Amniotic epithelial cell (primary cell): ENCODE measurements around the gene BCKDK.
"Not testable (repeated sequence)": the region's sequence is repeated elsewhere in the genome, so short reads cannot be mapped to it uniquely, and the experiment has no call there.

Experiments
- DNase-seq: peaks from one replicate; pipeline ENCODE4 v3.0.0-alpha.2; 2010; ENCODE audit warnings: low read depth

BCKDK gene

DNA sequence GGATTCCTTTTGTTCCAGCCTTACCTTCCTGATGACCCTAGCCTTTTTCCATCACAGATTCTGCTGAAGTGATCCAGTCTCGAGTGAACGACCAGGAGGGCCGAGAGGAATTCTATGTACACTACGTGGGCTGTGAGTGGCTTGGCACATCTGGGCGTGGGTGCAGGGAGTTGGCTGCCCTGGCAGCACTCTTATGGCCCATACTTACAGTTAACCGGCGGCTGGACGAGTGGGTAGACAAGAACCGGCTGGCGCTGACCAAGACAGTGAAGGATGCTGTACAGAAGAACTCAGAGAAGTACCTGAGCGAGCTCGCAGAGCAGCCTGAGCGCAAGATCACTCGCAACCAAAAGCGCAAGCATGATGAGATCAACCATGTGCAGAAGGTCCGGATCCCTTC lies 11.9 kb downstream of the BCKDK start:
- DNase-seq = no peak

DNA sequence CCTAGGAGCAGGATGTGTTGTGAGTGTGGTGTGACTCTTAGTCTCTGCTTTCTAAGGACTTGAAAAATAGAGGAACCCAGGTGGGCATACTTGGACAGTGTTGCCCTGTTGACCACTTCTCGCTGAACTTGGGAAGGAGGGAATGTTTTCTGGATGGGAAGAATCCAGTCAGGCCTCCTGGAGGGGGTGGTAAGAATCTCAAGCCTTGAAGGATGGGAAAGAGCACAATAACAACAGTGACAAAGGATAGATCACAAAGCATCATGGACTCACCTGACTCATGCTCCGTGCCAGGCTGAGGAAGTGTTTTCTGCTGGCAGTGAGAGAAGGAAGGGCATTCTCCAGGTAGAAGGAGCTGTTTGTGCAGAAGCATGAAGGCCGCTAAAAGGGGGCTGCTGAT lies 17.7 kb downstream of the BCKDK start:
- no peak for DNase-seq

DNA sequence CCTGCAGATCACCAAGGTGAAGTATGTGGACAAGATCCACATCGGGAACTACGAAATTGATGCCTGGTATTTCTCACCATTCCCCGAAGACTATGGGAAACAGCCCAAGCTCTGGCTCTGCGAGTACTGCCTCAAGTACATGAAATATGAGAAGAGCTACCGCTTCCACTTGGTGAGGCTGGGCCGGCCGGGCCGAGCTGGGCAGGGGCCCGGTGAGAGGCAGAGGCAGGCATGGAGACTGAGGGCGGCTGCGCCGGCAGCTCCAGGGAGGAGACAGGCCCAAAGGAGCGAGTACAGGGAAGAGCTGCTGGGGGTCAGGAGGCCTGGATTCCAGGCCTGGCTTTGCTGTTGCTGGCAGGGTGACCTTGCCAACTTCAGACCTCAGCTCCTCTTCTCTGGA lies 19.0 kb downstream of the BCKDK start:
- DNase-seq = no peak

DNA sequence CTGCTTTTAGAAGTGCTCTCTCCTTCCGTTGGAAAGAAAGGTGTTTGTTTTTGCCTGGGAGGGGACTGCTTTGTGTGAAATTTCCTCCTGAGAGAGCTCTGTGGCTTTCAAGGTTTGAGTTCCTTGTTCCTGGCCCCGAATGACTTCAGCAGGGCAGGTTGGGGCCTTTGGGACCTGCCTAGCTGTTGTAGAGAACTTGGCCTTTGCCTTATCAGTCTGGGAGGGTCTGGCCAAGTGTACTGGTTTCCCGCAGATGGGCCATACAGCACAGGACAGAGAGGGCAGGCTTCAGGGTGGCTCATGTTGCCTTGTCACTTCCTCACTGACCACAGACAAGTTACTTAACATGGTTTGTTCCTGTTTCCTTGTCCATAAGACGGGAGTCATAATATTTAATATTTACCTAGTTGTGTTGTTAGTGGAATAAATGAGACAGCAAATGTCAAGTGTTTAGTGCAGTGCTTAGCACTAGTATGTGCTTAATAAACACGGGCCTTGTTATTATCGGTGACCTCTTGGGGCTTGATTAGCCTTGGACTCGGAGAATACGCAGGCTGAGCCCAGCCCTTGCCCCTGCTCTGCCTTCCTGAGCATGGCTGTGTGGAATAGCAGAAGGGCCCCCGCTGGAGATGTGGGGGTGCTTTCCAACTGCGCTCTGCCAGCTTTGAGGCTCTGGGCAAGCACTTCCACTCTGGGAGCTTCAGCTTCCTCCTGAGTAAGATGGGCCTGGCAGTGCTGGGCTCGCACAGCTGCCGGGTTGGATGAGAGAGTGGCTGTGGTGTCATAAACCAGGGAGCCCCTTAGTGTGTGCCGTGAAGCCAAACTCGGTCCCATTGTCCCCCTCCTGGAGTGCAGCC lies 20.8 kb downstream of the BCKDK start:
- no peak for DNase-seq

DNA sequence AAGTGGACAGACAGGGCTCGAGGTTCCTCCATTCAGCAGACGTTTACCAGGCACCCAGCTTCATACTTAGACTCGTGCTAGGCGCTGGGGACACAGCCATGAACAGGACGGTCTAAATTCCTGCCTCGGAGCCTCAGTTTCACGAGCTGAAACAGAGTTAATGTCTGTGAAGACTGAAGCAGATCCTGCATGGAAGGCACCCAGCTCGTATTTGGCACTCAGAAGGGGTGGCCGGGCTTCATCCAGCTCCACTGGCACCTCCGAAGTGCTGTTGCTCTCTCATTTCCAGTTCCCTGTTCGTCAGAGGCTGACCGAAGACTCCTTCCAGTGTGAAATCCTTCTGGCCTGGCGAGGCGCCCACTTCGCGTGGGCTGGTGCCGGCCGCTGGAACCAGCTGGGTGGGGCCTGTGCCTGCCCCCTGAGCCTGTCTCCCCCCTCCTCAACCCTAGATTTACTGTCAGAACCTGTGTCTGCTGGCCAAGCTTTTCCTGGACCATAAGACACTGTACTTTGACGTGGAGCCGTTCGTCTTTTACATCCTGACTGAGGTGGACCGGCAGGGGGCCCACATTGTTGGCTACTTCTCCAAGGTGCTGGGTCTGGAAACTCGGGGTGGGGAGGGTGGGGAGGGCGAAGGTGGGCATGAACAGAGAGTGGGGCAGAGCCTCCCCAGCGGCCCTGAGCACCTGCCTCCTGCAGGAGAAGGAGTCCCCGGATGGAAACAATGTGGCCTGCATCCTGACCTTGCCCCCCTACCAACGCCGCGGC lies 21.6 kb downstream of the BCKDK start:
- DNase-seq = peak; percentile 37

DNA sequence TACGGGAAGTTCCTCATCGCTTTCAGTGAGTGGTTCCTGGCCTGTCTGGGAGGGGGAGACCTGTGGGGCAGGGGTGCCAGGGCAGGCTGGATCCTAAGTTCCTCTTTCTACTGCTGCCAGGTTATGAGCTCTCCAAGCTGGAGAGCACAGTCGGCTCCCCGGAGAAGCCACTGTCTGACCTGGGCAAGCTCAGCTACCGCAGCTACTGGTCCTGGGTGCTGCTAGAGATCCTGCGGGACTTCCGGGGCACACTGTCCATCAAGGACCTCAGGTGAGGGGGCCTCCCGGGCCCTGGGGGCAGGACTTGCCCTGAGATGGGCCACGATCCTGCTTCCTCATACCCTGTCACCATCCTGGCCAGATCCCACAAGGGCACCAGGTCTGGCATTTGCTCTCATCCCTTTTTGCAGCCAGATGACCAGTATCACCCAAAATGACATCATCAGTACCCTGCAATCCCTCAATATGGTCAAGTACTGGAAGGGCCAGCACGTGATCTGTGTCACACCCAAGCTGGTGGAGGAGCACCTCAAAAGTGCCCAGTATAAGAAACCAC lies 22.2 kb downstream of the BCKDK start:
- DNase-seq = no peak

DNA sequence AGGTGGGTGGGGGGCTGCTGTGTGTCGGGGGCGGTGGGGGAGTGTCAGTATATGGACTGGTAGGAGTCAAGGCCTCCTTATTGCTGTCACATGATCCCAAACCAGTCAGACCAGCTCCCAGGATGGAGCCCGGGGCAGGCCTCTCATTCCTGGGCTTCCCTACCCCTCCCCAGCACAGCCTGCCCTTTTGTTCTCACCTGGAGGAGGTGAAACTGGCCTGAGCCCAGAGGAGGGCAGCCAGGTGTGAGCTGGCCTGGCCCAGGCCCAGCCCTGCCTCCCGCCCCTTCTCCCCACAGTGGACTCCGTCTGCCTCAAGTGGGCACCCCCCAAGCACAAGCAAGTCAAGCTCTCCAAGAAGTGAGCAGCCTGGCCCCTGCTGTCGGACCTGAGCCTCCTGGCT lies 22.7 kb downstream of the BCKDK start:
- no peak for DNase-seq

DNA sequence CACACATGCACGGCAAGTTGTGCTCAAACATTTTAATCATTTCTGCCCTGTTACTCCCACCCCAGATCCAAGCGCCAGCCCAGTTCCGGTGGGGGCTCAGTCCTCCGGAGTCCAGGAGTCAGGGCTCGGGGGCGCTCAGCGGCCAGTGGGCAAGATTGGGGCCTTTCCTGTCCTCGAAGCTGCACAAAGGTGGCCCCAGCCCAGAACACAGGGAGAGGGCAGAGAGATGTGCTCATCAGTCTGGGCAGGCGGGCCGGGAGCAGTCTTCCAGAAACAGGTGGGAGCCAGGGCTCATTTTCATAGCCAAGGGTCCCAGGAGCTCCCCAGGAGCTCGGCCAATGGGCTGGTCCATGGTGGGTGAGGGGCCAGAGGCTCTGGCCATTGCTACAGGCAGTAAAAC lies 23.2 kb downstream of the BCKDK start:
- DNase-seq = no peak

DNA sequence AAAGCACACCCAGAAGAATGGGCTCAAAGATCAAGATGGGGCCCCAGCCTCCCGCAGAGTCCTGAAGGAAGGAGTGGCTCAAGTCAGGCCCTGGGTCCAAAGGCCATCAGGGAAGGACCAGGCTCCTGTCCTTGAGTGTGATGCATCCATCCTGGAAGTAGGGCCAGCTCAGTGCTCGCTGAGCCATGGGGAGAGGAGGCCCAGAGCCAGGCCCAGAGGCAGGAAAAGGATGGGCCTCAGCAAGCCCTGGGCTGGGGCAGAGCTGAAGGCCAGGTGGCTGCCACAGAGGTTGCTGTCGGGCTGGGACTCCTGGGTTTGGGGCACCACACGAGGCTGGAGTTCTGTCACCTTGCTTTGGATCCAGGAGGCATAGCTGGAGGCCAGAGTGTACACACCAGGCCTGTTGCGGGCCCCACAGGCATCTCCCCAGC lies 23.7 kb downstream of the BCKDK start:
- DNase-seq = no peak

DNA sequence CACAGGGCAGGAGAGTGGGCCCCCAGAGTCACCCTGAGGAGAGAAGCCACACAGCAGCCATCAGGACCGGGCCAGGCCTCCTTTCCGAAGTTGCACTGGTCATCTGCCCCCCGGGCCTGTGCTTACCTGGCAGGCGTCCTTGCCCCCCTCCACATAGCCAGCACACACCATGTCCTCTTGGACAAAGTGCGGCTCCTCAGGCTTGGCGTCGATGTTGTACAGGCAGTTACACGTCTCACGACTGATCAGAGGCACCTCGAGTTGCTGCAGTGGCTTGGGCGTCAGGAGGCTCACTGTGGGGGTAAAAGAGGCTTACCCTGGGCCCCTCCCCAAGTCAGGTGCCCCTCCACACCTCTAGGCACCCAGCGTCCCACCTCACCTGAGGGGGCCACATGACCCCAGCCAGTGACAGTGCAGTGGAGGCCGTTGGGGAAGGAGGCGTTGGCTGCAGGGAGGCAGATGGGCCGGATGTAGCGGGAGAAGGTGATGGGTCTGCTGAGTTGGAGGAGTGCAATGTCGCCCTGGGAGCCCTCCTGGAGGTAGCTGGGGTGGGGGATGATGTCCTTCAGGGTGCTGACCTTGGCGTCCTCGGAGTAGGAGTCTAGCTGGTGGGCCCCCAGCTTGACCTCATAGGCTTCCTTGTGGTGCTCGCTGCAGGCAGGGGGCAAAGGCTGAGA lies 24.3 kb downstream of the BCKDK start:
- DNase-seq = no peak

DNA sequence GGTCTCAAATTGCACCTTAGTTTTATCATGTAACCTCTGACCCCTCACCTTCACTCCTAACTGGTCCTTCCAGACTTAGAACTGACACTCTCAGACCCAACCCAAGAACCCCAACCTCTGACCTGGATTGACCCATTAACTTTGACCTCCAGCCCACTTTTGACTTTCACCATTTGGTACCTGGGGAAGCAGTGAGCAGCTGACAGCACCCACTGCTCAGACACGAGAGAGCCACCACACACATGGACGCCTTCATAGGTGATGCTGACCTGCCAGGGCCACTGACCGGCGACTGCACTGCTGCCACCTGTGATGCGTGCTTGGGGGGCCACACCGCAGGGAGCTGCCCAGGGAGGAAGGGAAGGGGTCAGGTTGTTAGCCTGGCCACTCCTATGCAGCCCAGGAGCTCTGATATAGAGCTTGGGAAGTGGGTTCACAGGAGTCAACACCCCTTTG lies 24.9 kb downstream of the BCKDK start:
- no peak for DNase-seq

DNA sequence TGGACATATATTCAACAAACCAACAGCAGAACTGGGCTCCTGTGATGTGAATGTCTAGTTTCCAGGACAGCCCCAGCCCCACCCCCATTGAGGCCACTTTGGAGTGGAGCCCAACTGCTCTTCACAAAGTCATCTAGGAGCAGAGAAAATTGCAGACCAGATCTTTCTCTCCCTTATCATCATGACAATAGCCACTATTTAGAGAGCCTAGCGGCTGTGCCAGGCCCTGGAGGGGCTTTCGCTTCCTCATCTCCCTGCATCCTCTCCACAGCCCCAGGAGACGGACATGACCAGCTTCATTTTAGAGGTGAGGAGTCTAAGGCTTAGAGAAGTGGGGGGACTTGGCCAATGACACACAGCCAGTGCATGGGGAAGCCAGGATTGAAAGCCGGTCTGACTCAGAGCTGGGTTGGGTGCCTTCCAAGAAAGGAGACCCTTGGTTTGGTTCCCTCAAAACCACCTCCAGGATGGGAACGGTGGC lies 25.9 kb downstream of the BCKDK start:
- no peak for DNase-seq

DNA sequence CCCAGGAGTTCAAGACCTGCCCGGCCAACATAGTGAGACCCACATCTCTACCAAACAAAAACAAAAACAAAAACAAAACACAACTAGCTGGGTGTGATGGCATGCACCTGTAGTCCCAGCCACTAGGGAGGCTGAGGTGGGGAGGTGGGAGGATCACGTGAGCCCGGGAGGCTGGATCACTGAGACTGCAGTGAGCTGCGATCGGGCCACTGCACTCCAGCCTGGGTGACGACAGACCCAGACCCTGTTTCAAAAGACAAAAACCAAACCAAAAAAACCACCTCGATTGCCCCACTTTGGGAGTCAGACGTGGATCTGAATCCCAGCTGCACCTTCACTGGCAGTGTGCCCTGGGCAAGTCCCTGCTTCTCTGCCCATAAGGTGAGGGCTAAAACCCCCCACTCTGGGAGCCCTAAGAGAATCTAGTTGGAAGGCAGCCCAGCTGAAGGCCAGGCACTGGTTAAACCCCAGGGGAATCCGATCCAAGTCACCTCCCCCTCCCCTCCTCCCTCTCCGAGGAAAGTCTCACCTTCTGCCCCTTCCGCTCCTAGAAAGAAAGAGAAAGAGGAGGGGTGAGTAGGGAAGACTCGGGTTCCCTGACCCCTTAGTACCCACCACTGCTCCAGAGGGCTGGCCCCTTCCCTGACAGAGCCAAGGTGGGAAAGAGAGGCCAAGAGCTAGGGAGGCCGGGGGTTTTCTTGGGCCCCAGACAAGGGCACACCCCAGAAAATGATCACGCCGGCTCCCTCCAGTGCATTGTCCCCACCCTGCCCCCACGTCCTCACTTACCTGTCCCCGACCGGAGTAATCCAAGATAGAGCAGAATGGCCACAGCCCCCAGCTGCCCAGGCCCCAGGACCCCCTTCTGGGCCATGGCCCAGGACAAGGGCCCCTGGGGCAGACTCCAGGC lies 26.7 kb downstream of the BCKDK start:
- DNase-seq = no peak

DNA sequence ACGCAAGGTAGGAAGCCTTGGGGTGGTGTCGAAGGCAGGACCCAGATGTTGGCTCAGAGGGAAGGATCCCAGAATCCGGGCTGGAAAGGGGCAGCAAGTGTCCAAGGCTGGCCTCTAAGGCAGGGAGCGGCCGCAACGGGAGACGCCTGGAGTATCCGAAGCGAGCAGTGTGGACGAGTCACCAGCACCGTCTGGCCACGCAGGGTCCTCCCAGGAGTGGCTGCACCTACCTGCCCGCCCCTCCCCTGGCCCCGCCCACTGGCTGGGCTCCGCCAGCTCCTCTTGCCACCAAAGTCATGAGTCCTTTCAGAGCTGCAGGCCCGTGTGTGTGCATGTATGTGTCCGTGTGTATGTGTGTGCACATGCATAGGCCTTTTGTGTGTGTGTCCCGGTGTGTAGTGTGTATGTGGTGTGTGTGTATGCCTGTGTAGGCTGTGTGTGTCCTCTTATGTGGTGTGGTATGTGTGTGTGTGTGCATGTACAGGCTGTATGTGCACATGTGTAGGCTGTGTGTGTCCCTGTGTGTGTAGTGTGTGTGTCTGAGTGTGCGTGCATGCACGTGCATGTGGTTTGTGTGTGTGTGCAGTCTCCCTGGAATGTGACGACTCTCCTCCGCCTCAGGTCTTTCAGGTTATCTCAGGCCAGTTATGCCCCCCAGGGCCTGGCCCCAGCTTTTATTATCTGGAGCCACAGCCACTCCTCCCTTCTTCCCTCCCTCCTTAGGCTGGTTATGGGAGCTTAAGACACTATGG lies 27.5 kb downstream of the BCKDK start, which contains the start of gene PRSS8:
Gene PRSS8, minus strand, starts transcription at position 193 of the 752 bp plus-strand sequence. CDS start 229 bp downstream, outside the sequence.
- DNase-seq = no peak

DNA sequence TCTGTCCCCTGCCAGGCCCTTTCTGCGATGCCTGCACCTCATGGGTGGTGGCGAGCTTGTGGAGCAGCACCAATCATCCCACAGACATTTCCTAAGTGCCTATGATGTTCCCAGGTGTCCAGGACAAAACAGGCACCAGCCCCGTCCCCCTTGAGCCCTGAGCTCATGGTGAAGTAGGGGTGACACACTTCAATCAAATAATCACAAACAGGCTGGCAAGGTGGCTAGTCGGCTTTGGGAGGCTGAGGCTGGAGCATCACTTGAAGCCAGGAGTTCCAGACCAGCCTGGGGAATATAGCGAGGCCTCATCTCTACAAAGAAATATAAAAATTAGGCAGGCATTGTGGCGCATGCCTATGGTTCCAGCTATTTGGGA lies 28.1 kb downstream of the BCKDK start:
- DNase-seq = no peak

DNA sequence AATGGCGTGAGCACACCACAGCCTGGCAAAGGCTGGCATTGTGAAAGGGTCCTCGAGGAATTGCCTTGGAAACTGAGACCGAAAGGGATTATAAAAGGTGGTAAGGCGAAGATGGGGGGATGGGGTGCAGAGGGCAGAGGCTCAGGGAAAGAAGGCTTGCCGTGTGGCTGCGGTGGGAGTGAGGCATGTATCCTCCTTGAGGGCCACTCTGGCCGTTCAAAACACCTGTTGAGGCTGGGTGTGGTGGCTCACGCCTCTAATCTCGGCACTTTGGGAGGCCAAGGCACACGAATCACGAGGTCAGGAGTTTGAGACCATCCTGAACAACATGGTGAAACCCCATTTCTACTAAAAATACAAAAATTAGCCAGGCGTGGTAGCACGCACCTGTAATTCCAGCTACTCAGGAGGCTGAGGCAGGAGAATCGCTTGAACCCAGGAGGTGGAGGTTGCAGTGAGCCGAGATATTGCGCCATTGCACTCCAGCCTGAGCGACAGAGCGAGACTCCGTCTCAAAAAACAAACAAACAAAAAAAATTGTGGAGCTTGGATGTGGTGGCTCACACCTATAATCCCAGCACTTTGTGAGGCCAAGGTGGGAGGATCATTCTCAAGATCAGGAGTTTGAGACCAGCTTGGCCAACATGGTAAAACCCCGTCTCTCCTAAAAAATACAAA lies 28.8 kb downstream of the BCKDK start:
- DNase-seq = not testable (repeated sequence)

DNA sequence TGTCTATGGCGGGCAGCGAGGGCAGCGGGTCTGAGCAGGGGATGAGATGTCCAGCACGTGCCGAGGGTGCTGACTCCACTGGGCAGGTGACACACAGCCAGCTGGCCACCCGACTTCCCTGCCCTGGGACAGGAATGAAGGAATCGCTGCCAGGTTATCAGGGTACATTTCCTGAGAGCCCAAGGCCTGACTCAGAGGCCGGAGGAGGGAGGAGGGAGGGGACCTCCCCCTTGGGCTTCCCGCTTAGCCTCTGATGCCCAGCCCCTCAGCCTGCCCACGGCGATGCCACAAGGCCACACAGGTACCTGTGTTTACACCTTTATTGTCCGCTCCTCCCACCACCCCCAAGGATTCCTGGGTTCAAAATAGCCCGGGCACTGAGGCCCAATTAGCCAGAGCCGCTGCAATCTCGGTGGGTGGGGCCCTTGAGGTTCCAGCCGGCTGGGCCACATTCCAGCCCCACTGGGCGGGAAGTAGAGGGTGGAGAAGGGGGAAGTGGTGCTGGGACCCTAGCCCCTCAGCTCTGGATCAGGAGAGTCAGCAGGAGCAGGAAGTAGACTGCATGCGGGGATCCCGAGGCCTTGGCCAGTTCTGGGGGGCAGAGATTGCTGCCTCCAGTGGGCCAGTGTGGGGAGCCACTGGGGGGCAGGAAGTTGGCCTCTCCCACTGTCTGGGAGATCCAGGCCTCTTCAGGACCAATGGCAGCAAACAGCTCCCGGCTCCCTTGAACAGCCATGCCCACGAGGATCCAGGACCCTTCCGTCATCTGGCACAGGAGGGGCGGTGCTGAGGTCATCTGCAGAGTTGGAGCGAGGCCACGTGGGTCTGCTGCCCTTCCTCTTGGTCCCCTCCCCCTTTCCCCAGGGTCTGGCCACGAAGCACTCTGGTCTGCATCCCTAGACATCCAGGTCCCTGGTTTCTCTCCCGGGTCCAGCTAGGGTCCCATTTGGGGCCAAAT lies 30.7 kb downstream of the BCKDK start:
- peak; percentile 78 for DNase-seq

DNA sequence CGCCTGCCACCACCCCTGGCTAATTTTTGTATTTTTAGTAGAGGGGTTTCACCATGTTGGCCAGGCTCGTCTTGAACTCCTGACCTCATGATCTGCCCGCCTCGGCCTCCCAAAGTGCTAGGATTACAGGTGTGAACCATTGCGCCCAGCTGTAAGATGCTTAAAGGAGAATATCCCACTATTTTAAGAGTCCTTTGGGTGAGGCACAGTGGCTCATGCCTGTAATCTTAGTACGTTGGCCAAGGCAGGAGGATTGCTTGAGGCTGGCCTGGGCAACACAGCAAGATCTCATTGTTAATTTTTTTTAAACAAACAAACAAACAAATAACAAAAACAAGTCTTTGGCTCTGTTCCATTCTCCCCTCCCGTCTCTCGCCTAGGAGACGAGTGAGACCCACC lies 32.9 kb downstream of the BCKDK start:
- DNase-seq = not testable (repeated sequence)
